ENCODE measurements around the gene STIM2.
"Not testable (repeated sequence)": the region's sequence is repeated elsewhere in the genome, so short reads cannot be mapped to it uniquely, and the experiment has no call there.

The STIM2 gene

DNA sequence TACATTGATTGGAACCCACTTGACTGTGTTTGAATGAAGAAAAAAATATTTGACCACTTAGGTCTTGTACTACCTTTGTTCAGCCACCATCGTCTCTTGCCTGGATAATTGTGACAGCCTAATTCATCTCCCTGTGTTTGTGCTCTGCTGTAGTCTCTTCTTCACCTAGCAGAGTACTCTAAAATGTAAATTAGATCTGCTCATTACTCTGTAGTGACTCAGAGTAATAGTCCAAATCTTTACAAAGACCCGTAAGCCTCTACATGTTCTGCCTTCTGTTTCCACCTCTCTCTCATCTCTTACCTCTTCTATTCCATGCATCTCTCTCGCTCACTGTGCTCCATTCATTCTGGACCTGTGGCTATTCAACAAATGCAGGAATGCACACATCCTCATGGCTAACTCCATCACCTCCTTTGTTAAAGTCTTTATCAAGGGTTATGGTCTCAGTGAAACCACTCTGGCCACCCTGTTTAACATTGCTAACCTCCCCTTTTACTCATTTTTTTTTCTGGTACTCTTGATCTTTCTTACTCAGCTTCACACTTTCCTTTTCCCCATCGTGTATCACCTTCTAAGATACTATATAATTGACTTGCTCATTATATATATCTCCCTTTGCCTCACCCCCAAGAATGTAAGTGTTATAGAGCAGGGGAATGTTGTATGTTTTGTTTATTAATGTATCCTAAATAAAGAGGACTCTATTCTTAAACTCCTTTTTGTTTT, 98.4 kb downstream of the STIM2 start:
- DNase-seq: peak in 1 of 2 experiments; percentile 6

DNA sequence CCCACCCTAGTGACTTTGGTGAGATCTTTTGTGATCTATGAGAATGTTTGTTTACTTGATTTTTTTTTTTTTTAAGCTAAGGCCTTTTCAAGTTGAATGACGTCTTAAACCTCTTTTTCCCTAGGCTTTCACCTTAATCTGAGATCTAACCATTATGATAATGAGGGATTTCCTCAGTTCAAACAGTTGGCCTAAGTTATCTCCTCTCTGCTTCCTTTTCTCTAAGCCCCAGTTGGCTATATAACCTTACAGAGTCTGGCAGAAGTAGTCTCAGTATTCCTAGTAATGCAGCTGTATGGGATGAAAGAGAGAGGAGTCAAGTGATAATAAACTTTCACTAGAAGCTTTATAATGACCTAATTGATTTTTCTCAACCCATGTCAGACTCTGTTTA, 99.0 kb downstream of the STIM2 start:
- DNase-seq: no peak

DNA sequence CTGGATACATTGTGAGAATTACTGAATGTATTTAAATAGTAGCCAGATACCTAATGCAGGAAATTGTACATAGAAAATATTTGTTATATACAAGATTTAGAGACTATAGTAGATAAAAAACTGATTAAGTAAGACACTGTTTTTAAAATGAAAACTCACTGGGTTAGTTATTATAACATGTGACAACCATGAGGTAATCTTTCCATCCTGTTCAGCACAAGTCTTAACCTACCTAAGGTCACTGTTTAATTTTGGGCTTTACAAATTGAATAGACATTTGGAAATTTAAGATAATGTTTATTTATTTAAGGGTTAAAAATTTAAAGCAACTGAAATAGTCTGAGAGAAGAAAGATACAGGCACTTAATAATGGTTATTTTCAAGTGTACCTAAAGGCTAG, 102.1 kb downstream of the STIM2 start:
- no peak for DNase-seq

DNA sequence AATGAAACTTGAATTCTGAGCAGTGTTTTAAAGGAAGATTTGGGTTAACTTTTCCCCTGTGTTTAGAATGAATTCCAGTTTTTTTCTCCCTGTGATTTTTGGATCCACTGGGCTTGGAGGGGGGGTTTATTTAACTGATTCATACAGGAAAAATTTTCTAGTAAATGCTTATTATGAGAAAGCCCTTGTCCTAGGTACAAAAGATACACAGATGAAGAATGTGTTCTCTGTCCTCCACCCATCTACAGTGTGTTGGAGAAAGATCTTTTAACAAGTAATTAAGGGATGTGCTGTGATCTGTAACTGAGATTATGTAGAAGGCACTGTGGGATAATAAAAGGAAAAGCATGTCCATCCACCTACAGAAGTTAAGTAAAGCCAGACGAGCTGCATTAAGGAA, 103.9 kb downstream of the STIM2 start:
- DNase-seq: no peak

DNA sequence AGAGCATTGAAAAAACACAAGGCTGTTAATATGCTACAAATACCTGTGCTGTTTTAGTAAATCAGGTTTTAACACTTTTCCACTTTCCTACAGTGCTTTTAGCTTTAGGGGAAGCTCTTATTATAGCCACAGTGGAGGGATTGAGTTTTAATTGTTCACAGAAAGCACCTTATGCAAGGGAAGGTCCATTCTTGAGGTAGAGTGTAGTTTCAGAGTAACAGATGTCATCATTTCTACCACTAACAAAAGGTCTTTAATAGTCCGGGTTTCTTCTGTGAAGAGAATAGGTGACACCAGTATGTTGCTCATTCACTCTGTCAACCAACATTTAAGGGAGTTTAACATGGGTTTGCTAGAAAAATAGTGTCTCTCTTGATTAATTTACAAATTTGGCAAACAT, 104.4 kb downstream of the STIM2 start:
- DNase-seq: no peak

DNA sequence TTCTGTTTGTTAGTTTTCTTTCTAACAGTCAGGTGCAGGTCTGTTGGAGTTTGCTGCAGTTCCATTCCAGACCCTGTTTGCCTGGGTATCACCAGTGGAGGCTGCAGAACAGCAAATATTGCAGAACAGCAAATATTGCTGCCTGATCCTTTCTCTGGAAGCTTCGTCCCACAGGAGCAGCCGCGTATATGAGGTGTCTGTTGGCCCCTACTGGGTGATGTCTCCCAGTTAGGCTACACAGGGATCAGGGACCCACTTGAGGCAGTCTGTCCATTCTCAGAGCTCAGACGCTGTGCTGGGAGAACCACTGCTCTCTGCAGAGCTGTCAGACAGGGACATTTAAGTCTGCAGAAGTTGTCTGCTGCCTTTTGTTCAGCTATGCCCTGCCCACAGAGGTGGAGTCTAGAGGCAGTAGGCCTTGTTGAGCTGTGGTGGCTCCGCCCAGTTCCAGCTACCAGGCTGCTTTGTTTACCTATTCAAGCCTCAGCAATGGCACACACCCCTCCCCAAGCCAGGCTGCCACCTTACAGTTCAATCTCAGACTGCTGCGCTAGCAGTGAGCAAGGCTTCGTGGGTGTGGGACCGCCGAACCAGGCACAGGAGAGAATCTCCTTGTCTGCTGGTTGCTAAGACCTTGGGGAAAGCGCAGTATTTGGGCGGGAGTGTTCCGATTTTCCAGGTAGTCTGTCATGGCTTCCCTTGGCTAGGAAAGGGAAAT, 115.0 kb downstream of the STIM2 start:
- DNase-seq: not testable (repeated sequence)

DNA sequence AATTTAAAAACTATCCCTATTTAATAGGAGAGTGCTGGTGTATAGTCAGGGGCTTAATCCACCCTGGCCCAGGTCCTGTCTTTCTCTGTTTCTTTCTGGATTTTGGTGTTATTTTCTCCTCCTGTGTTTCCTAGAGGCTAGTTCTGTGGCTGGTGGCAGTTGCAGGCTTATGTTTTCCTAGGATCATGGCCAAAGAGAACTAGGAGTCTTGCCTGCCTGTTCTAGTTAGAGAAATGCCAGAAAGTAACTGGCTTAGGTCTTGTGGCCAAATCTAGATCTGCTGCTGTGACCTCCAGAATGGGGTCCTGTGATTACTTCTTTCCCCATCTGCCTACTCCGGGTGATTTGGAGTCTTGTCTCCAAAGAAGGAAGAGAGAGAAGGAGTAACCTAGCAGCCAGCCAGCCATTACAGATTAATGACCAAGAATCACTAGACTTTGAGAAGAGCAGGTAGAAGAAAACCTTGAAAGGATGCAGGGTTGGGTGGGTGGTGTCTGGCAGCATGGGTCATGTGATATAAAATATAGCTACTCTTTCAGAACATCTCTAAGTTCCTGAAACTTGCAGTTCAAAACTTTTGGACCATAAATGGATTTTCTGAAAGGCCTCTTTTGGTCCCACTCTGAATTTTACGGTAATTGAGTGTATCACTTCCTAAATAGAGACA, 117.9 kb downstream of the STIM2 start:
- DNase-seq: no peak

DNA sequence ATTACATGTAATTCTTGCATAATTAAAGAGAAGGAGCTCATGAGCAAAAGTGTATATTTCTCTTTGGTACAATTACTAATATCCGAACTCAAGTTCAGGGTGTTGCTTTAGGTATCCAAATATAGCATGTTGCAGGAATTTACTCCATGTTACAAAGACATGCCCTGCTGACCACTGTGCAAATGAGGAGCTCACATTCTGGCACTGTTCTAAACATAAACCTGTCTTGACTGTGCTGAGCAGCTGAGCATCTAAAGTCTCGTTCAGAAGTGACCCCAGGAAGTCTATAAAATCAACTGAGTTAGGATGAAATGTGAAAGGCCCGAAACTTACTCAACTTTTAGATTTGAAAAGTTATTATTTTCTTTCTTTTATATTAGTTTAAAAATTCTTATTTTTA, 124.3 kb downstream of the STIM2 start:
- no peak for DNase-seq

DNA sequence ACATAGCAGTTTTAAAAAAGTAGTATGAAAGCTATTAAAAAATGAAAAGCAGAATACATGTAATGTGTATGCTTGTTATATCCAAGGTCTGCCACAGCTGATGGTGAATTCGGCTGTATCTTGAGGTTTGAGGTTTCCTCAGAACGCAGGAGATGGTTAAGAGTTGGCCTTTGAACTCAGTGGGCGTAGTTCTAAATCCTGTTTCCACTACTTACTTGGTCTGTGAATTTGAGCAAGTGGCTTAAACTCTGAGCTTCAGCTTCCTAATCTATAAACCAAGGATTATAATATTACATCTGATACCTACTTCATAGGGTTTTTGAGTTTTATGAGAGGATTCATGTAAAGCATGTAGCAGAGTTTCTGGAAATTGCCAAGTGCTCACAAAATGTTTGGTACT, 125.2 kb downstream of the STIM2 start:
- peak in 1 of 2 experiments; percentile 24 for DNase-seq

DNA sequence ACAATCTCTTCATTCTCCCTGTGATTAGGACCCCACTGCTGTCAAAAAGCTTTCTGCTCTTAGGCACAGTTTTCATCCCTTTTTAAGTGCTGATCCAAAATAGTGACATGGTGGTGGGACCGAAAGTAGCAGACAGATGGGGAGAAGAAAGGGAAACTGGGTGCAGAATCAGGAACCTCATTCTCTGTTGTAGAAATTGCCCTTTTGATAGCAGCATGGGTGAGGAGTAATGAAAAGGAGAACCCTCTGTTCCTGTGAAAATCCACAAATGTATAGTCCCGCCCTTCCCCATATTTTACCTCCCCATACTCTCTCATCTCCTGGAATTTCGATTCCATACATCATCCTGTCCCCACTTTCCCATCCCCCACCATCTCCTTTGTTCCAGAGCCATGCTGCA, 126.5 kb downstream of the STIM2 start:
- no peak for DNase-seq

DNA sequence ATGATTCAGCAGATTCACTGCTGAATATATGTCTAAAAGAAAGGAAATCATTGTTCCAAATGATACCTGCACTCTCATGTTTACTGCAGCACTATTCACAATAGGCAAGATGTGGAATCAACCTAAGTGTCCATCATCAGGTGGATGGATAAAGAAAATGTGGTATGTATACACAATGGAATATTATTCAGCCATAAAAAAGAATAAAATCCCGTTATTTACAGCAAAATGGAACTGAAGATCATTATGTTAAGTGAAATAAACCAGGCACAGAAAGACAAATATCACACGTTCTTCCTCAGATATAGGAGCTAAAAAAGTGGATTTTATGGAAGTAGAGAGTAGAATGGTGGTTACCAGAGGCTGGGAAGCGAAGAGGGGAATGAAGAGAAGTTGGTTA, 130.4 kb downstream of the STIM2 start:
- no peak for DNase-seq

DNA sequence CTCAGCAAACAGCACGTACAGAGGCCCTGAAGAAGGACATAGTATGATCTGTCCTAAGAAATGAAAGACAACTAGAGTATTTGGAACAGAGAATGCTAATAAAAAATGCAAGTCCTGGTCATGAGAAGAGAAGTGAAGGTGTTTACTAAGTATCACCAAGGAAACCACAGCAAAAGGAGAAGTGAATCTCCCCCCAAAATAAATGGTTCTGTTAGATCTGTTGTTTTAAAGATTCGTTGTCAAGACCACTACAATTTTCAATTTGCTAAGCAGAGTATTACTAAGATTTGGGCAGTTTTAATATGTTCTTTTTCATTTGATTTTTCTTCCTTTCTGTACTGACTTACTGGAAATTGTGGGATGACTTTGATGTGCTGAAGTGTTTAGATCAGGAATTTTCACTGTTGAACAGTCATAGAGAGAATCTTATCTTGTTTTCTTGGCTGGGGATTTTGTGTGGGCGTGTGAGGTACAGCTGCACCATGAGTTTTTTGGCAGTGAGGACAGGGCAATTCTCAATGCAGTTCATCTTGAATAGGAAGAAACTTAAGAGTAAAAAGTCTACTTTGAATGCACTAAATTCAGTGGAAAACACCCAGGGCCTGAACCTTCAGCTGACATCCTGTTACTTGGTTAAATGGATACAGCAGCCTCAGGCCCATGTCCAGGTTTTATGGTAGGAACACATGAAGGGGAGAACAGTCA, 132.2 kb downstream of the STIM2 start:
- DNase-seq: peak; percentile 33 to 52

DNA sequence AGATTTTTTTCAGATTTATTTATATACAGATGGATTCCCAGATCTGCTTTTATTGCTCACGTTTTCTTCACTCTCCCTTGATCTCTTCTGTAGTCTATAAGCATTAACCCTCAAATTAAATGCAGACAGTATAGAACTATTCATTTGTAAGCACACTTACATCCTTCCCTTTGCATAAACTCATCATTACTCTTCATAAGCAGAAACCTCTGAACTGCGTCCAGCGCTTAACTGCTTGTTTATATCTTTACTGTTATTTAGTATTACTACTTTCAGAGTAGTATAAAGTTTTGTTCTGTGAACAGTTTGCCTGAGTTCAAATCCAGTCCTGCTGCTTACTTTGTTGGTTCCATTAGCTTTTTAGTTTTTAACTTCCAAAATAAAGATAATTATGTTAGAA, 132.9 kb downstream of the STIM2 start:
- DNase-seq: no peak

DNA sequence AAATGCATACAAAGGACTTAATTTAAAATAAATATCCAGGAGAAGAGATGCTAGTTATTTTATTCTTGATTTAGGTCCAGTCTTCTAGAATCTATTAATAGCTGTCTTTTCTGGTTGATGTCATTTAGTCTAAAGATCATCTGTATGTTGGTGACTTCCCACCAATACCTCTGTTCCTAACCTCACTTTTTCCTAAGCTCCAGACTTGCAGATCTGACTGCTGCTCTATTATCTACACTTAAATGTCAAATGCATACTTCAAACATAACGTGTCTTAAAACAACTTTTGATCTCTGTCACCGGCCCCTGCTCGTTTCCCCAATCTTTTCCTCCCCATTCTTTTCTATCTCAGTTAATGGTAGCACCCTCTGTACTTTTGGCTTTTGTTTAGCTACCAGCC, 133.3 kb downstream of the STIM2 start:
- DNase-seq: no peak

DNA sequence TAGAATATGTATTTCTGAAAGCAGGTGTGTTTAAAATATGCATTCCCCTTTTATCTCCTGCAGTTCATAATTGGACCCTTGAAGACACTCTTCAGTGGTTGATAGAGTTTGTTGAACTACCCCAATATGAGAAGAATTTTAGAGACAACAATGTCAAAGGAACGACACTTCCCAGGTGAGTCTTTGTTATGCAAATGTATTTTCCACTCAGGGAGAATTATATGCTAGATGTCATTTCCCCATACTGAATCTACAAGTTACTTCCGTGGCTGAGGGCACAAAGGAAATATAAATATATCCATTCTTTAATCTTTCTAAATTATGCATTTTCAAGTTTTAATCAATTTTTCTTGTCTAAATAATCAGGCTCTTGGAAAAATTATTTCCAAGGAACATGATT, 134.7 kb downstream of the STIM2 start:
- DNase-seq: no peak

DNA sequence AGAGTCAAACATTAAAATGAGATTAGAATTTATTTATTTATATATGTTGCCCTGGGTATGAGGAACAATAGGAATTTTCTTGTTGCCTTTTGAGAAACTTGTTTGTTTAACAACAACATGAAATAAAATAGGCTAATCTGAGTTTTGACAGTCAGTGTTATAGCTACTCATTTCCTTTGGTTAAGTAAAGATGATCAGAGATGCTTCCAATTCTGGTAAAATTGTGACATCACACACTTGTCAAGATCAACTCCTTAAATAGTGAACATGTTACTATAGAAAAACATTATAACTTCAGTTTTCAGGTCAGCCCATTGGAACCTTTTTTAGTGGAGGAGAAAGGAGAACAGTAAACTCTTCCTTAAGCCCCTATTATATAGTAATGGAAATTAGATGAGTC, 136.1 kb downstream of the STIM2 start:
- no peak for DNase-seq

DNA sequence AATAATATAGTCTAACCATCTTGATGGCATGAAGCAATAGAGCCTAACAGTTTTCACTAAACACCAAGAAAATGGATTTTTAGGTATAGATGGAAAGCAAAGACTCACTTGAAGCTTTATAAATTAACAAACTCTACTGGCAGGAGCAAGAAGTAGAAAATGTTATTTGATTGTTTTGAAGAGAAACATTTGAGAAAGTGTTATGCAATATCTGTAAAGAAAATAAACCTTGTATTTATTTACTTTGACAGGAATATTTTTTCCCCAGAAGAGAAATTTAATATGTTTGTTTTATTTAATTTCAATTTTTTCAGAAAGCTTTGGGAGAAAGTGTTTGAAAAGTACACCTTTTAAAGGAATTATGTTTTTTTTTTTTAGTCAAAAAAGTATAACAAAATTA, 139.0 kb downstream of the STIM2 start:
- DNase-seq: no peak

DNA sequence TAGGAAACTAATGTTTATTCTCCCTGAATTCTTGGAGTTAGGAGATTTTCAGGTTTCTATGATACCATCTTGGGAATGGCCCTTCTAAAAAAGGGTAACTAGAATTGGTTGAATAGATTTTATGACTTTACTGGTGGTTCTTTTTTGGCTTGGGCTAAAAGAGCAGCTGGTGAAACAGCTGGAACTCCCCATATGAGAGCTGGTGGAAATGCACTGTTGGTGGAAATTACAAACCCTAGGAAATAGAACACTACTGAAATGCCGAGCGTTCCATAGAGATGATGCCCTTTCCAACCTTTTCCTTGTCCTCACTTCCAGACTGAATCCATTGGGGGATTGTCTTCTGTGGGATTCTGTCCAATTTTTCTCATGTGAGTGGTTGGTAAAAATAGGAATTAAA, 139.5 kb downstream of the STIM2 start:
- DNase-seq: no peak

DNA sequence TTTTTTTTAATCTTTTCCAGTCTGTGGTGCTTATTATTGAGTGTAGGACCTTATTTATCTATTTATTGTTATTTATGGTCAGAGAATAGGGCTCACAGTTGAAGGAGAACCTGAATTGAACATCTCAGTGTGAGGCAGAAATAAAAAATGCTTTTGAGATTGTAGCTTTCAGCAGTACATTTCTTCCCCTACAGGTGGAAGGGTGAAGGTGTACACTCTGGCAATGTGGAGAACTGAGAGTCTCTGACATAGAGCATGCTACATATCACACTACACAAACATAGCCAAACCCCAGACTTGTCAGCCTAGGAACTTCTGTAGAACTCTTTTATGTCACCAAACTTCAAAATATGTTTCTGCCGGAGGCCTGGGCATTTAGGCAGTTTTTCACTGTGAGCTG, 140.2 kb downstream of the STIM2 start:
- DNase-seq: no peak

DNA sequence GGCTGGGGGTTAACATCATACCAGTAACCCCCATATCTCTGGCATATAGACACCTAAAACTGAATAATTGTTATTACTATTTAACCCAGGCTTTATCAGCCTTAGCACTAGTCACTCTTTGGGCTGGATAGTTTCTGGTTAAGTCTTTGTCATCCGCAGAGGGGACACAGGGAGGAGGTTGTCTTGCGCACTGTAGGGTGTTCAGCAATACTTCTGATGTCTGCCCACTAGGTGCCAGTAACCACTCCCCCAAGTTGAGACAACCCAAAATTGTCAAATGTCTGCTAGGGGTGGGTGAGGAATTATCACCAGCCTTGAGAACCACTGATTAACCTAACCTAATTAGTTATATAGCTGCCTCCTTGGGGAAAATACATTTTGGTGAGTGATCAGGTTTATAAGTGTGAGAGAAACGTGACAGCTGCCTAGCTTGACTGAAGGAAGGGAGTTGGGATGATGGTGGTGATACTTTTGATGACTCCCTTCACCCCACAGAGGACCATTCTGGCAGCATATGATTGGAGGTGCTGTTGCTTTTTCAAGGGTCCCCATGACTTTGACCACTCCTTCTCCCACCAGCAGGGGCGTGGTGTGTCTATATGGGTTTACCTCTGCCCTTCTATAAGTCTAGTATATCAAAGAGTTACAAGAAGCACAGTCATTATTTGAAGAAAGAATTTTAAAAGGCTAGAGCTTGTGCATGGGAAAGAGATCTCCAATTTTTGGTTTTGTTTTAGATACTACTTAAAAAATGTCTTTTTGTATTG, 140.9 kb downstream of the STIM2 start:
- DNase-seq: no peak

DNA sequence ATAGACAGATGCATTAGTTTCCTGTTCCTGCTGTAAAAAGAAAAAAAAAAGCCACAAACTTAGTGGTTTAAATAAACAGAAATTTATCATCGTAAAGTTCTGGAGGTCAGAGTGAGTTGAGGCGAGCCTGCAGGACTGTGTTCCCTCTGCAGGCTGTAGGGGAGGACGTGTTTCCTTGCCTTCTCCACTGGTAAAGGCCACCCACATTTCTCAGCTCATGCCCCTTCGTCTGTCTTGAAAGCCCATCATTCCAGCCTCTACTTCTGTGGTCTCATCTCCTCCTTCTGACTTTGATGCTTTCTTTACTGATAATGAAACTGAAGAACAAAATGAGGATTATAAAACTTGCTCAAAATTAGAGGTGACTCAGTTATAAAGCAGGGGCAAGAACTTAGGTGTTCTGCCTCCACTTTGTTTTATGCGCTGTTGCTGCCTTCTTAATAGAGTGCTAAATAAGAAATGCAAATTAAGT, 143.0 kb downstream of the STIM2 start:
- peak; percentile 43 to 53 for DNase-seq

DNA sequence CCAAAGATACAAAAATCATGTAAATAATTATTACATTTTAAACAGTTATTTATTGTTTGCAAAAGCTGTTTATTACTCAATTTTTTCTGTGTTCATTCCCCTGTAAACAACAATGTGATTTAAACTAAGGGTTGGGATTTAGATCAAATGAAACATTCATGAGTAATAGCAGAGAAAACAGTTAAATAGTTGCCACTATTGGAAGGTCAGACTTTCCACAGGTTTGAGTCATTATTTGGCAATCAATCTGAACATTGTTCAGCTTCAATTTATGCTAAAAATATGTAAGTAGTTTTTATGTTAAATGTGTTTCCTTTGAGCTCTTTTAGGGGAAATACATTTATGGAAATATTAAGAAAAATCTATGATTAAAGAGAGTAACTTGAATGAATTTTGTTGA, 144.9 kb downstream of the STIM2 start:
- no peak for DNase-seq
